Mesenchymal stem cell (in vitro differentiated cells and primary cell): ENCODE measurements around the gene OSBPL1A.

ENCODE experiments used
- DNase-seq: peaks from one replicate; pipeline ENCODE4 v3.0.0-alpha.2; 2013
- H2AFZ ChIP-seq: one replicate; pipeline ENCODE4 v1.6.1; 2013; ENCODE audit warnings: low read depth, mild to moderate bottlenecking, control low read depth, inconsistent platforms, low read length, moderate library complexity
- H2AK5ac ChIP-seq: 2 replicates; pipeline ENCODE4 v1.6.1; 2013; ENCODE audit warnings: low read length, moderate library complexity, mild to moderate bottlenecking, inconsistent platforms; ENCODE audit not compliant: severe bottlenecking
- H2BK120ac ChIP-seq: one replicate; pipeline ENCODE4 v1.6.1; 2013; ENCODE audit warnings: low read depth, mild to moderate bottlenecking, inconsistent platforms, low read length, moderate library complexity
- H2BK12ac ChIP-seq, 2 experiments: one replicate each; pipeline ENCODE4 v1.6.1; 2013; ENCODE audit warnings: inconsistent platforms in 2 of 2, low read length in 2 of 2, mild to moderate bottlenecking in 2 of 2, moderate library complexity in 2 of 2, control low read depth in 1 of 2
- H2BK15ac ChIP-seq: one replicate; pipeline ENCODE4 v1.6.1; 2013; ENCODE audit warnings: mild to moderate bottlenecking, low read depth, inconsistent platforms; ENCODE audit not compliant: poor library complexity, severe bottlenecking
- H2BK5ac ChIP-seq: 2 replicates; pipeline ENCODE4 v1.6.1; 2013; ENCODE audit warnings: low read depth, mild to moderate bottlenecking, low read length, control low read depth, inconsistent platforms; ENCODE audit not compliant: poor library complexity, severe bottlenecking
- H3K14ac ChIP-seq, 2 experiments: one replicate each; pipeline ENCODE4 v1.6.1; 2013; ENCODE audit warnings: inconsistent platforms in 2 of 2, low read length in 2 of 2, control low read depth in 1 of 2, mild to moderate bottlenecking in 1 of 2, moderate library complexity in 1 of 2
- H3K18ac ChIP-seq, 2 experiments: one replicate each; pipeline ENCODE4 v1.6.1; 2013; ENCODE audit warnings: inconsistent platforms in 2 of 2, low read length in 2 of 2, control low read depth in 1 of 2, low read depth in 1 of 2, mild to moderate bottlenecking in 1 of 2
- H3K23ac ChIP-seq, 2 experiments: one replicate each; pipeline ENCODE4 v1.6.1; 2013; ENCODE audit warnings: inconsistent platforms in 2 of 2, low read length in 2 of 2, mild to moderate bottlenecking in 2 of 2, moderate library complexity in 2 of 2, control low read depth in 1 of 2
- H3K27ac ChIP-seq: 2 replicates; pipeline ENCODE4 v1.5.1; 2013; ENCODE audit warnings: mild to moderate bottlenecking, moderate library complexity, low read length, control low read depth, inconsistent platforms; ENCODE audit not compliant: poor library complexity, severe bottlenecking
- H3K27me3 ChIP-seq, 2 experiments: 2 replicates each; pipeline versions ENCODE4 v1.6.1 to v1.7.0; 2013; ENCODE audit warnings: low read length in 2 of 2, mild to moderate bottlenecking in 2 of 2, moderate library complexity in 2 of 2, control low read depth in 1 of 2, inconsistent platforms in 1 of 2; ENCODE audit not compliant: control insufficient read depth in 1 of 2, insufficient read depth in 1 of 2
- H3K36me3 ChIP-seq, 2 experiments: 2 replicates each; pipeline versions ENCODE4 v1.6.1 to v1.7.0; 2013; ENCODE audit warnings: low read length in 2 of 2, control low read depth in 1 of 2, inconsistent platforms in 1 of 2, low read depth in 1 of 2, mild to moderate bottlenecking in 1 of 2; ENCODE audit not compliant: insufficient read depth in 2 of 2, control insufficient read depth in 1 of 2
- H3K4ac ChIP-seq, 2 experiments: one replicate each; pipeline ENCODE4 v1.6.1; 2013; ENCODE audit warnings: inconsistent platforms in 2 of 2, low read length in 2 of 2, mild to moderate bottlenecking in 2 of 2, moderate library complexity in 2 of 2, control low read depth in 1 of 2, low read depth in 1 of 2
- H3K4me1 ChIP-seq: 2 replicates; pipeline ENCODE4 v1.6.1; 2013; ENCODE audit warnings: low read depth, low read length, control low read depth; ENCODE audit not compliant: control insufficient read depth, insufficient read depth
- H3K4me2 ChIP-seq: 2 replicates; pipeline ENCODE4 v1.6.1; 2013; ENCODE audit warnings: low read length, mild to moderate bottlenecking, inconsistent platforms; ENCODE audit not compliant: poor library complexity, severe bottlenecking
- H3K4me3 ChIP-seq, 2 experiments: 2 replicates each; pipeline versions ENCODE4 v1.5.1 to v1.7.0; 2013; ENCODE audit warnings: low read length in 2 of 2, mild to moderate bottlenecking in 2 of 2, control low read depth in 1 of 2, low read depth in 1 of 2; ENCODE audit not compliant: insufficient read depth in 1 of 2
- H3K79me1 ChIP-seq: replicated peaks from 2 replicates; pipeline ENCODE4 v1.6.1; 2013; ENCODE audit warnings: mild to moderate bottlenecking, control low read depth, low read length, inconsistent platforms; ENCODE audit not compliant: poor library complexity, severe bottlenecking
- H3K9ac ChIP-seq: 2 replicates; pipeline ENCODE4 v1.7.0; 2013; ENCODE audit warnings: mild to moderate bottlenecking, low read length, moderate library complexity
- H3K9me3 ChIP-seq: 2 replicates; pipeline ENCODE4 v1.7.0; 2013; ENCODE audit warnings: mild to moderate bottlenecking, low read length; ENCODE audit not compliant: control insufficient read depth
- H4K8ac ChIP-seq: one replicate; pipeline ENCODE4 v1.6.1; 2013; ENCODE audit warnings: inconsistent platforms, mild to moderate bottlenecking, low read length, moderate library complexity
- H4K91ac ChIP-seq: one replicate; pipeline ENCODE4 v1.6.1; 2013; ENCODE audit warnings: mild to moderate bottlenecking, low read length, inconsistent platforms
- WGBS: methylation state at CpG from one replicate; pipeline ENCODE4 v1.1.7; 2013; ENCODE audit warnings: mixed read lengths; 5-methylcytosine and 5-hydroxymethylcytosine counted together

The OSBPL1A gene

GRCh38 chr18:24219561-24220317 lies 177.9 kb downstream of the OSBPL1A start:
- H2BK120ac ChIP-seq: no peak overlapping the region

GRCh38 chr18:24214913-24215312 lies 182.7 kb downstream of the OSBPL1A start:
- Histone ChIP-seq H3K4ac (no peak overlapping the region), H3K4me2 (no peak overlapping the region), H3K27ac (peak overlapping the region; percentile 65), H3K79me1 (no peaks in the 10 kb centered on the region), H3K23ac (no peak overlapping the region), H2BK120ac (no peak overlapping the region), H4K8ac (no peak overlapping the region), H2BK15ac (no peak overlapping the region), H3K27me3 (no peaks in the 10 kb centered on the region), H2BK5ac (no peak overlapping the region), H3K4me1 (peaks cover 2% of the 10 kb centered on the region), H2BK12ac (no peak overlapping the region), H3K36me3 (peaks cover 0 to 1% of the 10 kb centered on the region in 2 experiments), H3K18ac (no peak overlapping the region), H3K14ac (no peak overlapping the region), H2AK5ac (no peak overlapping the region), H3K9me3 (no peaks in the 10 kb centered on the region), H3K9ac (no peak overlapping the region), H4K91ac (no peak overlapping the region), H2AFZ (no peak overlapping the region), H3K4me3 (no peak overlapping the region)
- 82% methylated on average over 1 of the region's 1 CpG for WGBS
- no peak for DNase-seq

More at GRCh38 chr18:24219561-24220317, 177.9 kb downstream of the OSBPL1A start:
- Histone ChIP-seq H3K27ac (no peak overlapping the region), H2BK15ac (no peak overlapping the region), H3K14ac (no peak overlapping the region), H2BK5ac (no peak overlapping the region), H3K27me3 (no peaks in the 10 kb centered on the region), H3K36me3 (peaks cover 0 to 36% of the 10 kb centered on the region in 2 experiments), H4K91ac (no peak overlapping the region), H3K4me3 (no peak overlapping the region), H3K9me3 (no peaks in the 10 kb centered on the region), H2BK12ac (no peak overlapping the region), H2AFZ (no peak overlapping the region), H3K9ac (no peak overlapping the region), H3K79me1 (no peaks in the 10 kb centered on the region), H4K8ac (no peak overlapping the region), H2AK5ac (no peak overlapping the region), H3K4me2 (no peak overlapping the region), H3K23ac (no peak overlapping the region), H3K18ac (no peak overlapping the region), H3K4me1 (no peaks in the 10 kb centered on the region), H3K4ac (no peak overlapping the region)
- no peak for DNase-seq
- WGBS: 87% methylated on average over 6 of the region's 7 CpGs

DNA sequence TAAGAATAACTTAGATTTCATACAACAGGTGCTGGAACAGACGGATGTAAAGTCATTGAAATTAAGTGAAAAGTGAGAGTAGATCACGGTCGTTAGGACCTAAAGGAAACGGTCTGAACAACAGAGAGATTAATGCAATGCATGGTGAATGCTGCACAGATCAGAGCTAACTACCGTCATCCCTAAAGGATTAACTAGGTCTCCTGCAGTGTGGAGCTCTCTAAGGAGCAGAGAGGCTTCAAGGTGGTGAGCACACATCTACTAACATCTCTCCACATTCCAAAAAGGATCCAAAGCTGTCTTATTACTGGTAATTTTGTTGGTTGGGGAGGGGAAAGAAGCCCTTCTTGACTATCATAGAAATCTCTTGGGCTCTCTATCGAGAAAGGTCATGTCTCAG lies 183.5 kb downstream of the OSBPL1A start:
- H4K91ac ChIP-seq: no peak overlapping the region
- no peak overlapping the region for H4K8ac ChIP-seq
- H2AK5ac ChIP-seq: peak overlapping the region; percentile 39
- H2AFZ ChIP-seq: no peak overlapping the region
- H3K23ac ChIP-seq: no peak overlapping the region
- H2BK12ac ChIP-seq: no peak overlapping the region
- DNase-seq: no peak
- no peaks in the 10 kb centered on the region for H3K36me3 ChIP-seq
- H3K4me3 ChIP-seq: no peak overlapping the region
- H3K4me1 ChIP-seq: peaks cover 2% of the 10 kb centered on the region
- H3K18ac ChIP-seq: no peak overlapping the region
- no peak overlapping the region for H3K4ac ChIP-seq
- no peaks in the 10 kb centered on the region for H3K79me1 ChIP-seq
- no peak overlapping the region for H2BK5ac ChIP-seq
- H3K27me3 ChIP-seq: no peaks in the 10 kb centered on the region
- no peak overlapping the region for H3K14ac ChIP-seq
- H3K27ac ChIP-seq: no peak overlapping the region
- WGBS: 92% methylated on average over 5 of the region's 6 CpGs
- no peaks in the 10 kb centered on the region for H3K9me3 ChIP-seq
- H2BK15ac ChIP-seq: no peak overlapping the region
- no peak overlapping the region for H3K4me2 ChIP-seq
- no peak overlapping the region for H2BK120ac ChIP-seq
- H3K9ac ChIP-seq: no peak overlapping the region

DNA sequence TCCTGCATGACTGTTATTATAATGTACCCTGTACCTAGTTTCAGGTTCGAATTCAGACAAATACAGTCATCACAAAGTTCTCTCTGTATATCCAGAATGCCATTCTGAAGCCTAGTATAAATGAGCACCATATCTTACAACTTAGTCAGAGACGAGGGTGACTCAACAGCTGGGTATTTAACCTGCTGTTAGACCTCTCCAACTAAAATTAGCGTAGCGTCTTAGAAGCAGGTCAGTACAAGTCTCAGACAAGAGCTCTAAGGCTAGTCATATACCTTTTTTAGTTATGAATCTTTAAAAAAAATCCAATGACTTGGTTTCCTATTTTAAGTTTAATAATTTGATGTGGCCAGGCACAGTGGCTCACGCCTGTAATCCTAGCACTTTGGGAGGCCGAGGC lies 184.7 kb downstream of the OSBPL1A start:
- Histone ChIP-seq H2BK120ac (no peak overlapping the region), H2BK15ac (no peak overlapping the region), H4K91ac (no peak overlapping the region), H4K8ac (no peak overlapping the region), H2AK5ac (no peak overlapping the region), H3K79me1 (no peaks in the 10 kb centered on the region), H3K27me3 (no peaks in the 10 kb centered on the region), H3K9ac (no peak overlapping the region), H3K23ac (no peak overlapping the region), H2BK12ac (no peak overlapping the region), H3K4me3 (no peak overlapping the region), H3K4me2 (no peak overlapping the region), H3K14ac (no peak overlapping the region), H2BK5ac (no peak overlapping the region), H3K4me1 (peaks cover 2% of the 10 kb centered on the region), H3K36me3 (no peaks in the 10 kb centered on the region), H3K9me3 (no peaks in the 10 kb centered on the region), H3K4ac (no peak overlapping the region), H3K18ac (no peak overlapping the region), H3K27ac (peak overlapping the region; percentile 69), H2AFZ (no peak overlapping the region)
- 49% methylated on average over 4 of the region's 6 CpGs for WGBS
- DNase-seq: peak; percentile 77
